ENCODE measurements around the gene DHRS4L2. TPM values are rescaled to one million over a fixed set of nuclear protein-coding genes. Genes with fewer than 3 reads are reported as not detected.
"Not testable (repeated sequence)": the region's sequence is repeated elsewhere in the genome, so short reads cannot be mapped to it uniquely, and the experiment has no call there.

DHRS4L2 gene
- total and polyA plus RNA-seq, 2 donors: 22.4 to 39.6 TPM

- Histone ChIP-seq H3K27ac (ENCODE audit: low read depth in 1 of 2, low read length in 1 of 2) (no peak overlapping the region), H3K4me1 (ENCODE audit: control insufficient read depth in 2 of 2, insufficient read depth in 2 of 2, low read length in 2 of 2) (peaks cover 0 to 7% of the 10 kb centered on the region in 2 donors), H3K4me3 (ENCODE audit: low read length in 2 of 2) (no peak overlapping the region), H3K36me3 (ENCODE audit: control insufficient read depth in 2 of 2, insufficient read depth in 2 of 2, low read length in 1 of 2) (no peaks in the 10 kb centered on the region), H3K27me3 (ENCODE audit: control insufficient read depth in 2 of 2, insufficient read depth in 1 of 2, low read length in 1 of 2) (no peaks in the 10 kb centered on the region), H3K9me3 (ENCODE audit: control insufficient read depth in 2 of 2, insufficient read depth in 1 of 2, low read length in 1 of 2) (peaks cover 0 to 3% of the 10 kb centered on the region in 2 donors)
- 89% methylated on average over 8 of the region's 8 CpGs for WGBS
- DNase-seq (ENCODE audit: low read depth in 6 of 9, low spot score in 9 of 9): no peak
Observed at GRCh38 chr14:23951590-23952201, 37.0 kb upstream of the DHRS4L2 start.

- H3K9me3 ChIP-seq (ENCODE audit: control insufficient read depth in 2 of 2, insufficient read depth in 1 of 2, low read length in 1 of 2); H3K27me3 ChIP-seq (ENCODE audit: control insufficient read depth in 2 of 2, insufficient read depth in 1 of 2, low read length in 1 of 2); H3K4me1 ChIP-seq (ENCODE audit: control insufficient read depth in 2 of 2, insufficient read depth in 2 of 2, low read length in 2 of 2); H3K36me3 ChIP-seq (ENCODE audit: control insufficient read depth in 2 of 2, insufficient read depth in 2 of 2, low read length in 1 of 2); DNase-seq (ENCODE audit: low read depth in 6 of 9, low spot score in 9 of 9); H3K27ac ChIP-seq (ENCODE audit: low read depth in 1 of 2, low read length in 1 of 2): not testable (repeated sequence)
- WGBS: 69% methylated on average over 6 of the region's 6 CpGs
- peak overlapping the region; percentile 69 to 72 for H3K4me3 ChIP-seq (ENCODE audit: low read length in 2 of 2)
Observed at GRCh38 chr14:23953116-23953463, 35.6 kb upstream of the DHRS4L2 start.

GRCh38 chr14:23953464-23954278 lies 35.1 kb upstream of the DHRS4L2 start, which contains the start of gene DHRS4:
DHRS4 (plus strand) TSS chr14:23953770; CDS start chr14:23953789, 19 bp downstream.
- H3K27ac ChIP-seq (ENCODE audit: low read depth in 1 of 2, low read length in 1 of 2): peak within 1 kb of the TSS; percentile 82 to 94
- H3K4me1 ChIP-seq (ENCODE audit: control insufficient read depth in 2 of 2, insufficient read depth in 2 of 2, low read length in 2 of 2): peaks cover 0 to 7% of the 10 kb centered on the region in 2 donors
- no peaks in the 10 kb centered on the region for H3K36me3 ChIP-seq (ENCODE audit: control insufficient read depth in 2 of 2, insufficient read depth in 2 of 2, low read length in 1 of 2)
- peak; percentile 60 to 89 (median 73) for DNase-seq (ENCODE audit: low read depth in 6 of 9, low spot score in 9 of 9)
- under 1% methylated on average over 44 of the region's 44 CpGs for WGBS
- peak within 1 kb of the TSS; percentile 69 to 72 for H3K4me3 ChIP-seq (ENCODE audit: low read length in 2 of 2)
- peaks cover 0 to 3% of the 10 kb centered on the region in 2 donors for H3K9me3 ChIP-seq (ENCODE audit: control insufficient read depth in 2 of 2, insufficient read depth in 1 of 2, low read length in 1 of 2)
- H3K27me3 ChIP-seq (ENCODE audit: control insufficient read depth in 2 of 2, insufficient read depth in 1 of 2, low read length in 1 of 2): no peaks in the 10 kb centered on the region

GRCh38 chr14:23954279-23954614 lies 34.5 kb upstream of the DHRS4L2 start:
- DNase-seq (ENCODE audit: low read depth in 6 of 9, low spot score in 9 of 9); H3K27ac ChIP-seq (ENCODE audit: low read depth in 1 of 2, low read length in 1 of 2); H3K36me3 ChIP-seq (ENCODE audit: control insufficient read depth in 2 of 2, insufficient read depth in 2 of 2, low read length in 1 of 2); H3K27me3 ChIP-seq (ENCODE audit: control insufficient read depth in 2 of 2, insufficient read depth in 1 of 2, low read length in 1 of 2); H3K4me1 ChIP-seq (ENCODE audit: control insufficient read depth in 2 of 2, insufficient read depth in 2 of 2, low read length in 2 of 2); H3K9me3 ChIP-seq (ENCODE audit: control insufficient read depth in 2 of 2, insufficient read depth in 1 of 2, low read length in 1 of 2): not testable (repeated sequence)
- 21% methylated on average over 6 of the region's 6 CpGs for WGBS
- H3K4me3 ChIP-seq (ENCODE audit: low read length in 2 of 2): peak overlapping the region; percentile 69 to 72

GRCh38 chr14:23954965-23955364 lies 33.8 kb upstream of the DHRS4L2 start:
- not testable (repeated sequence) for H3K27me3 ChIP-seq (ENCODE audit: control insufficient read depth in 2 of 2, insufficient read depth in 1 of 2, low read length in 1 of 2); H3K9me3 ChIP-seq (ENCODE audit: control insufficient read depth in 2 of 2, insufficient read depth in 1 of 2, low read length in 1 of 2); H3K4me1 ChIP-seq (ENCODE audit: control insufficient read depth in 2 of 2, insufficient read depth in 2 of 2, low read length in 2 of 2); H3K27ac ChIP-seq (ENCODE audit: low read depth in 1 of 2, low read length in 1 of 2); H3K36me3 ChIP-seq (ENCODE audit: control insufficient read depth in 2 of 2, insufficient read depth in 2 of 2, low read length in 1 of 2); DNase-seq (ENCODE audit: low read depth in 6 of 9, low spot score in 9 of 9); H3K4me3 ChIP-seq (ENCODE audit: low read length in 2 of 2)
- 90% methylated on average over 20 of the region's 20 CpGs for WGBS

- not testable (repeated sequence) for H3K4me3 ChIP-seq (ENCODE audit: low read length in 2 of 2); DNase-seq (ENCODE audit: low read depth in 6 of 9, low spot score in 9 of 9); H3K9me3 ChIP-seq (ENCODE audit: control insufficient read depth in 2 of 2, insufficient read depth in 1 of 2, low read length in 1 of 2); H3K36me3 ChIP-seq (ENCODE audit: control insufficient read depth in 2 of 2, insufficient read depth in 2 of 2, low read length in 1 of 2); H3K4me1 ChIP-seq (ENCODE audit: control insufficient read depth in 2 of 2, insufficient read depth in 2 of 2, low read length in 2 of 2); H3K27me3 ChIP-seq (ENCODE audit: control insufficient read depth in 2 of 2, insufficient read depth in 1 of 2, low read length in 1 of 2); H3K27ac ChIP-seq (ENCODE audit: low read depth in 1 of 2, low read length in 1 of 2)
- WGBS: 96% methylated on average over 2 of the region's 2 CpGs
Observed at GRCh38 chr14:23955811-23956210, 32.9 kb upstream of the DHRS4L2 start.

GRCh38 chr14:23957913-23958569 lies 30.7 kb upstream of the DHRS4L2 start:
- not testable (repeated sequence) for DNase-seq (ENCODE audit: low read depth in 6 of 9, low spot score in 9 of 9); H3K27ac ChIP-seq (ENCODE audit: low read depth in 1 of 2, low read length in 1 of 2); H3K36me3 ChIP-seq (ENCODE audit: control insufficient read depth in 2 of 2, insufficient read depth in 2 of 2, low read length in 1 of 2); H3K4me1 ChIP-seq (ENCODE audit: control insufficient read depth in 2 of 2, insufficient read depth in 2 of 2, low read length in 2 of 2); H3K27me3 ChIP-seq (ENCODE audit: control insufficient read depth in 2 of 2, insufficient read depth in 1 of 2, low read length in 1 of 2); H3K4me3 ChIP-seq (ENCODE audit: low read length in 2 of 2); H3K9me3 ChIP-seq (ENCODE audit: control insufficient read depth in 2 of 2, insufficient read depth in 1 of 2, low read length in 1 of 2)
- WGBS: 98% methylated on average over 9 of the region's 9 CpGs

GRCh38 chr14:23960899-23961298 lies 27.8 kb upstream of the DHRS4L2 start:
- not testable (repeated sequence) for H3K4me1 ChIP-seq (ENCODE audit: control insufficient read depth in 2 of 2, insufficient read depth in 2 of 2, low read length in 2 of 2); H3K36me3 ChIP-seq (ENCODE audit: control insufficient read depth in 2 of 2, insufficient read depth in 2 of 2, low read length in 1 of 2); H3K4me3 ChIP-seq (ENCODE audit: low read length in 2 of 2); H3K27me3 ChIP-seq (ENCODE audit: control insufficient read depth in 2 of 2, insufficient read depth in 1 of 2, low read length in 1 of 2); DNase-seq (ENCODE audit: low read depth in 6 of 9, low spot score in 9 of 9); H3K27ac ChIP-seq (ENCODE audit: low read depth in 1 of 2, low read length in 1 of 2); H3K9me3 ChIP-seq (ENCODE audit: control insufficient read depth in 2 of 2, insufficient read depth in 1 of 2, low read length in 1 of 2)

GRCh38 chr14:23961704-23962103 lies 27.0 kb upstream of the DHRS4L2 start:
- not testable (repeated sequence) for H3K27ac ChIP-seq (ENCODE audit: low read depth in 1 of 2, low read length in 1 of 2); H3K36me3 ChIP-seq (ENCODE audit: control insufficient read depth in 2 of 2, insufficient read depth in 2 of 2, low read length in 1 of 2); DNase-seq (ENCODE audit: low read depth in 6 of 9, low spot score in 9 of 9); H3K4me1 ChIP-seq (ENCODE audit: control insufficient read depth in 2 of 2, insufficient read depth in 2 of 2, low read length in 2 of 2); H3K27me3 ChIP-seq (ENCODE audit: control insufficient read depth in 2 of 2, insufficient read depth in 1 of 2, low read length in 1 of 2); H3K4me3 ChIP-seq (ENCODE audit: low read length in 2 of 2); H3K9me3 ChIP-seq (ENCODE audit: control insufficient read depth in 2 of 2, insufficient read depth in 1 of 2, low read length in 1 of 2)
- WGBS: 94% methylated on average over 1 of the region's 2 CpGs

All from thymus (tissue), 11 donors.